OCI-LY3 (cell line): ENCODE data around the gene C19orf73.

Source experiments
- H2AFZ ChIP-seq: fragments of 200-600, 300-600 bp; shearing (Covaris generic); 2 replicates; pipeline ENCODE4 v1.6.0; 2014; ENCODE audit warnings: antibody characterized with exemption, low read depth, low read length
- H3K27ac ChIP-seq: fragments of 200-600, 300-600 bp; sonication (generic); 2 replicates; pipeline ENCODE4 v1.5.1; 2014; ENCODE audit warnings: mild to moderate bottlenecking, low read length, moderate library complexity, mixed read lengths
- H3K27me3 ChIP-seq: fragments of 200-600, 300-600 bp; sonication (generic); 2 replicates; pipeline ENCODE4 v1.6.1; 2014; ENCODE audit warnings: low read depth, low read length, mixed read lengths
- H3K36me3 ChIP-seq: fragments of 200-600, 300-600 bp; sonication (generic); replicated peaks from 2 replicates; pipeline ENCODE3; 2014; ENCODE audit warnings: low read depth, low read length, mixed read lengths
- H3K4me1 ChIP-seq: fragments of 300-600, 200-600 bp; sonication (generic); 2 replicates; pipeline ENCODE4 v1.6.1; 2014; ENCODE audit warnings: low read length, mixed read lengths
- H3K4me2 ChIP-seq: fragments of 200-600, 300-600 bp; sonication (generic); 2 replicates; pipeline ENCODE4 v1.6.1; 2014; ENCODE audit warnings: low read length, mixed read lengths
- H3K4me3 ChIP-seq: fragments of 300-600, 200-600 bp; sonication (generic); 2 replicates; pipeline ENCODE4 v1.5.1; 2014; ENCODE audit warnings: antibody characterized with exemption, mild to moderate bottlenecking, low read length, moderate library complexity
- H3K79me2 ChIP-seq: fragments of 300-600, 200-600 bp; shearing (Covaris generic); 2 replicates; pipeline ENCODE4 v1.6.1; 2014; ENCODE audit warnings: mild to moderate bottlenecking, low read length, mixed read lengths
- H3K9ac ChIP-seq: fragments of 300-600, 200-600 bp; shearing (Covaris generic); 2 replicates; pipeline ENCODE4 v1.6.0; 2014; ENCODE audit warnings: mild to moderate bottlenecking, low read length, moderate library complexity
- H3K9me3 ChIP-seq: fragments of 200-600, 300-600 bp; shearing (Covaris generic); 2 replicates; pipeline ENCODE4 v1.6.1; 2014; ENCODE audit warnings: low read length, mixed read lengths; ENCODE audit not compliant: insufficient read depth
- H4K20me1 ChIP-seq: fragments of 200-600, 300-600 bp; sonication (generic); 2 replicates; pipeline ENCODE4 v1.6.1; 2016; ENCODE audit warnings: low read length, mixed read lengths; ENCODE audit not compliant: insufficient read depth
- CTCF ChIP-seq: fragments of 200-600, 300-600 bp; sonication (generic); IDR thresholded peaks from 2 replicates; pipeline ENCODE4 v1.5.1; 2014; ENCODE audit warnings: antibody characterized with exemption, low read length, low read depth
- EZH2phosphoT487 ChIP-seq: fragments of 200-600 bp; shearing (Covaris generic); IDR thresholded peaks from 2 replicates; pipeline ENCODE4 v1.6.1; 2018; ENCODE audit warnings: antibody characterized with exemption, mixed run types, low read depth

C19orf73 gene

DNA sequence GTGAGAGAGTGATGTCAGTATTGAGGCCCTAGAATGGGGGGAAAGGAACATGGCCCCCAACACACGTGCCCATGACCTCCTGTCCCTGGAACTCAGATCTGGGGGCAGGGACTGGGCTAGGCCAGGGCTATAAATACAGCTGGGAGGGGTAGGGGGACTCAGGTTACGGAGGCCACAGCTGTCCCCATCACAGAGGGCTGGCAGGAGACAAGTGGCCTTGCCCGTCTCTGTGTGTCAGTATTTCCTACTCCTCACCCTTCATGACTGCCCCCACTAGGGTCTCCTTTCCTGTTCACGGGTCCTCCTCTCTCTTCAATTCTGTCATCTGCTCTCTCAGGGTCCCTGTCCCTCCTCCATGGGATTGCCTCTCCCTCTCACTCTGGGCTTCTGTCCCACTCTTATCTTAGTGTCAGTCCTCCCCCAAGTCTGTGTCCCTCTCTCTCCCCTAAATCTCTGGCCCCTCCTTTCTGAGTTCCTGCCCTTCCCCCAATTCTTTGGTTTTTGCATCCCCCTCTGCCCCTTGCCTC is 36.9 kb upstream of the C19orf73 start:
- TF ChIP-seq EZH2phosphoT487 (no peak), CTCF (no peak)
- Histone ChIP-seq H3K79me2 (no peaks in the 10 kb centered on the region), H2AFZ (no peak overlapping the region), H3K27me3 (peaks cover 9% of the 10 kb centered on the region), H3K27ac (no peak overlapping the region), H3K4me2 (no peak overlapping the region), H4K20me1 (no peaks in the 10 kb centered on the region), H3K9me3 (no peaks in the 10 kb centered on the region), H3K4me3 (no peak overlapping the region), H3K9ac (no peak overlapping the region), H3K36me3 (no peaks in the 10 kb centered on the region), H3K4me1 (peaks cover 12% of the 10 kb centered on the region)

- H2AFZ ChIP-seq = no peak within 1 kb of the TSS
- no peaks in the 10 kb centered on the region for H3K36me3 ChIP-seq
- no peak within 1 kb of the TSS for H3K27ac ChIP-seq
- no peak within 1 kb of the TSS for H3K9ac ChIP-seq
- TF ChIP-seq CTCF (no peak), EZH2phosphoT487 (no peak)
- H3K27me3 ChIP-seq = peaks cover 7% of the 10 kb centered on the region; the same call in 1 of the 2 replicates
- H4K20me1 ChIP-seq = no peaks in the 10 kb centered on the region
- no peak within 1 kb of the TSS for H3K4me2 ChIP-seq
- H3K9me3 ChIP-seq = no peaks in the 10 kb centered on the region
- no peaks in the 10 kb centered on the region for H3K79me2 ChIP-seq
- H3K4me1 ChIP-seq = peaks cover 12% of the 10 kb centered on the region
- no peak within 1 kb of the TSS for H3K4me3 ChIP-seq
These were observed 36.3 kb upstream of the C19orf73 start, which contains the start of gene HRC for GRCh38 chr19:49155005-49155819. HRC (minus strand) TSS chr19:49155396; CDS start chr19:49155237, 159 bp downstream.

DNA sequence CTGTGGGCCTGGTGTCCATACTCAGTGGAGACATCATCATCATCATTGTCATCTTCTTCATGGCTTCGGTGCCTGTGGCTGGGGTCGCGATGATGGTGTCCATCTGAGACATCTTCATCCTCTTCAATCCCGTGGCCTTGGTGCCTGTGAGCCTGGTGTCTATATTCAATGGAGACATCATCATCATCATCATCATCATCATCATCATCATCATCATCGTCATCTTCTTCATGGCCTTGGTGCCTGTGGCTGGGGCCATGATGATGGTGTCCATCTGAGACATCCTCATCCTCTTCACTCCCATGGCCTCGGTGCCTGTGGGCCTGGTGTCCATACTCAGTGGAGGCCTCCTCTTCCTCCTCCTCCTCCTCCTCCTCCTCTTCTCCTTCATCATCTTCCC is 35.3 kb upstream of the C19orf73 start:
- Histone ChIP-seq H3K27ac (no peak overlapping the region), H3K9me3 (no peaks in the 10 kb centered on the region), H3K9ac (no peak overlapping the region), H3K27me3 (peaks cover 7% of the 10 kb centered on the region; the same call in 1 of the 2 replicates), H3K36me3 (no peaks in the 10 kb centered on the region), H3K4me1 (peaks cover 18% of the 10 kb centered on the region), H4K20me1 (no peaks in the 10 kb centered on the region), H3K4me3 (no peak overlapping the region), H3K79me2 (no peaks in the 10 kb centered on the region), H3K4me2 (no peak overlapping the region), H2AFZ (no peak overlapping the region)
- TF ChIP-seq EZH2phosphoT487 = no peak
- no peak for TF ChIP-seq CTCF

- H3K27ac ChIP-seq = no peak overlapping the region
- no peak overlapping the region for H3K4me2 ChIP-seq
- no peaks in the 10 kb centered on the region for H4K20me1 ChIP-seq
- H3K4me3 ChIP-seq = no peak overlapping the region
- no peaks in the 10 kb centered on the region for H3K9me3 ChIP-seq
- H3K4me1 ChIP-seq = peaks cover 19% of the 10 kb centered on the region
- peaks cover 7% of the 10 kb centered on the region; the same call in 1 of the 2 replicates for H3K27me3 ChIP-seq
- H2AFZ ChIP-seq = no peak overlapping the region
- no peaks in the 10 kb centered on the region for H3K79me2 ChIP-seq
- no peaks in the 10 kb centered on the region for H3K36me3 ChIP-seq
- H3K9ac ChIP-seq = no peak overlapping the region
- TF ChIP-seq CTCF (no peak), EZH2phosphoT487 (no peak)
These were observed 34.3 kb upstream of the C19orf73 start for GRCh38 chr19:49153167-49153809.
